MCF 10A (cell line): Measurements from ENCODE around the gene R3HDM4. TPM values are rescaled to one million over a fixed set of nuclear protein-coding genes. Genes with fewer than 3 reads are reported as not detected.

ENCODE experiments used
- BruUV-seq: library from RNA; stranded (reverse); fragments of 400-500 nt; replicated peaks from 2 replicates; lab custom pipeline; 2021; lab: Mats Ljungman, UMichigan
- CTCF ChIA-PET: fragments of 300-600 bp; sonication (Branson Sonifier 250); formaldehyde crosslinking; extraction: SDS; loops from one replicate; lab custom pipeline; 2021; ENCODE audit warnings: antibody characterized with exemption, inconsistent platforms; lab: Yijun Ruan, JAX
- POLR2A ChIA-PET: fragments of 300-600, 350-650 bp; sonication (Branson Sonifier 250); formaldehyde crosslinking; extraction: SDS; loops from one replicate; lab custom pipeline; 2020; ENCODE audit warnings: antibody characterized with exemption, inconsistent platforms; lab: Yijun Ruan, JAX
- DNase-seq: peaks from one replicate; pipeline ENCODE4 v3.0.0-alpha.2; 2018; ENCODE audit not compliant: unreplicated experiment
- H3K27ac Mint-ChIP-seq: one replicate; pipeline ENCODE4 v1.8.0; 2022; ENCODE audit warnings: mild to moderate bottlenecking, low read depth, mixed read lengths; ENCODE audit not compliant: unreplicated experiment
- H3K27me3 Mint-ChIP-seq: one replicate; pipeline ENCODE4 v1.8.0; 2022; ENCODE audit warnings: mixed read lengths; ENCODE audit not compliant: insufficient read depth, unreplicated experiment
- H3K36me3 Mint-ChIP-seq: one replicate; pipeline ENCODE4 v1.8.0; 2022; ENCODE audit warnings: mild to moderate bottlenecking, moderate library complexity, mixed read lengths; ENCODE audit not compliant: insufficient read depth, unreplicated experiment
- H3K4me1 Mint-ChIP-seq: one replicate; pipeline ENCODE4 v1.8.0; 2022; ENCODE audit warnings: mixed read lengths; ENCODE audit not compliant: insufficient read depth, unreplicated experiment
- H3K4me3 Mint-ChIP-seq: one replicate; pipeline ENCODE4 v1.8.0; 2022; ENCODE audit warnings: mild to moderate bottlenecking, moderate library complexity, mixed read lengths; ENCODE audit not compliant: unreplicated experiment
- H3K9me3 Mint-ChIP-seq: one replicate; pipeline ENCODE4 v1.8.0; 2022; ENCODE audit warnings: mixed read lengths; ENCODE audit not compliant: unreplicated experiment
- intact Hi-C: fragments of 100-400 bp; cut with micrococcal nuclease; formaldehyde crosslinking; loops from 2 replicates; pipeline ENCODE4 v1.14.1; 2022
- total RNA-seq: library from RNA; stranded (reverse); gene quantifications from 2 replicates; pipeline ENCODE4 v1.2.3, GENCODE V29; 2022
- TF ChIP-seq, protein P1 (sequence below): fragments of 200-600 bp; IDR thresholded peaks from one replicate; pipeline ENCODE4 v1.8.0; 2022; ENCODE audit warnings: antibody characterized with exemption, mild to moderate bottlenecking; ENCODE audit not compliant: unreplicated experiment

The R3HDM4 gene
- total RNA-seq, 1 experiment from 2014 or later = 73.6 TPM

DNA sequence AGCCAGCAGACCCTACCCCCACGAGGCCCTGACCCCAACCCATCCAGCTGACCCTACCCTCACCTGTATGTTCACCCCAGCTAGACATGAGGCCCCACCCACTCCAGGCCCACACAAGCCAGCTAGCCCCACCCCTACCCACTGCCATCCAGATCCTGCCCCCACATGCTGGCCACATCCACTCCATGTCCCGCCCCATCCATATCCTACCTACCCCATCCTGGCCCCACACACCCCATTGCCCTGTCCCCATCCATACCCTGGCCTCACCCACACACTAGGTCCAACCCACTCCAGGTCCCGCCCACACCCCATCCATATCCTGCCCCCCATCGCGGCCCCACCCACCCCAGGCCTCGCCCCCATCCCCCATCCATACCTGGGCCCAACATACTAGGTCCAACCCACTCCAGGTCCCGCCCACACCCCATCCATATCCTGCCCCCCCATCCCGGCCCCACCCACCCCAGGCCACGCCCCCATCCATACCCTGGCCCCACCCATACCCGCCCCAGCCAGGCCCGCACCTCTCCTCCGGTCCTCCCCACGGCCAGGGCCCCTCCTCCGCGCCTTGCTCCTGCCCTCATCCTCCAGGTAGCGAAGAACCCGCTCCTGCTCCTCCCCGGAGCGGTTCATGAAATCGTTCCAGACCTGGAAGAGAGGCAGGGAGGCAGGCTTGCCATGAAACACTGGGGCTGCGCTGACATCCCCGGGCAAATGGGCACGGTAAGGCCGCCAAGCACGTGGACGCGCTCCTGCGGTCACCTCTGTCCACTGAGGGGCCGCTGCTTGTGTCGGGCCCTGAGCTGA lies 12.5 kb downstream of the R3HDM4 start:
- TF ChIP-seq, protein P1, sequence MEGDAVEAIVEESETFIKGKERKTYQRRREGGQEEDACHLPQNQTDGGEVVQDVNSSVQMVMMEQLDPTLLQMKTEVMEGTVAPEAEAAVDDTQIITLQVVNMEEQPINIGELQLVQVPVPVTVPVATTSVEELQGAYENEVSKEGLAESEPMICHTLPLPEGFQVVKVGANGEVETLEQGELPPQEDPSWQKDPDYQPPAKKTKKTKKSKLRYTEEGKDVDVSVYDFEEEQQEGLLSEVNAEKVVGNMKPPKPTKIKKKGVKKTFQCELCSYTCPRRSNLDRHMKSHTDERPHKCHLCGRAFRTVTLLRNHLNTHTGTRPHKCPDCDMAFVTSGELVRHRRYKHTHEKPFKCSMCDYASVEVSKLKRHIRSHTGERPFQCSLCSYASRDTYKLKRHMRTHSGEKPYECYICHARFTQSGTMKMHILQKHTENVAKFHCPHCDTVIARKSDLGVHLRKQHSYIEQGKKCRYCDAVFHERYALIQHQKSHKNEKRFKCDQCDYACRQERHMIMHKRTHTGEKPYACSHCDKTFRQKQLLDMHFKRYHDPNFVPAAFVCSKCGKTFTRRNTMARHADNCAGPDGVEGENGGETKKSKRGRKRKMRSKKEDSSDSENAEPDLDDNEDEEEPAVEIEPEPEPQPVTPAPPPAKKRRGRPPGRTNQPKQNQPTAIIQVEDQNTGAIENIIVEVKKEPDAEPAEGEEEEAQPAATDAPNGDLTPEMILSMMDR = no peak
- Mint-ChIP-seq H3K27me3 (no peaks in the 10 kb centered on the region), H3K9me3 (no peaks in the 10 kb centered on the region), H3K4me3 (no peak overlapping the region), H3K4me1 (no peaks in the 10 kb centered on the region), H3K36me3 (peaks cover 32% of the 10 kb centered on the region), H3K27ac (no peak overlapping the region)
- DNase-seq = peak; percentile 31
- ChIA-PET CTCF (interaction anchor here (0.5 kb wide), 1 partner anchor 91 kb away, joined by 3 read pairs; no protein-coding TSS in a partner anchor), POLR2A (interaction anchor here (0.7 kb wide), 1 partner anchor 10 kb away, joined by 3 read pairs; no protein-coding TSS in a partner anchor)
- no TSS peak for BruUV-seq
- intact Hi-C loops = no loop called here

DNA sequence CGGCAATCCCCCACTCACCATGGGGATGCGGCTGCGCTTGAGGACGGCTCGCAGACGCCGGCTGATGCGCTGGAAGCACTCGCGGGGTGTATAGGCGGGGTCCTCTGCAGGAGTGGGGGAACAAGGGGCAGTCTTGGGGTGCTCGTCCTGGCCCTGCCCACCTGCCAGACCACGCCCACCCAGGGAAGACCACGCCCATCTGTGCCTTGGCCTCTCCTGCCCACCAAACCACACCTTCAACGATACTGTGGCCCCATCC lies 13.0 kb downstream of the R3HDM4 start:
- TF ChIP-seq, protein P1 = no peak
- Mint-ChIP-seq H3K27ac (no peak overlapping the region), H3K27me3 (no peaks in the 10 kb centered on the region), H3K4me3 (no peak overlapping the region), H3K4me1 (no peaks in the 10 kb centered on the region), H3K9me3 (no peaks in the 10 kb centered on the region), H3K36me3 (peaks cover 27% of the 10 kb centered on the region)
- intact Hi-C loops = no loop called here
- POLR2A ChIA-PET = no interaction called here
- BruUV-seq = no TSS peak
- no peak for DNase-seq
- CTCF ChIA-PET = interaction anchor here (0.5 kb wide), 1 partner anchor 91 kb away, joined by 3 read pairs; no protein-coding TSS in a partner anchor

GRCh38 chr19:899336-900042 lies 13.5 kb downstream of the R3HDM4 start:
- POLR2A ChIA-PET = no interaction called here
- intact Hi-C loops = no loop called here
- H3K4me1 Mint-ChIP-seq = no peaks in the 10 kb centered on the region
- CTCF ChIA-PET = interaction anchor here (0.5 kb wide), 1 partner anchor 90 kb away, joined by 3 read pairs; no protein-coding TSS in a partner anchor
- no TSS peak for BruUV-seq
- TF ChIP-seq, protein P1 = no peak
- H3K4me3 Mint-ChIP-seq = no peak overlapping the region
- no peaks in the 10 kb centered on the region for H3K9me3 Mint-ChIP-seq
- DNase-seq = no peak
- peaks cover 25% of the 10 kb centered on the region for H3K36me3 Mint-ChIP-seq
- H3K27me3 Mint-ChIP-seq = no peaks in the 10 kb centered on the region
- H3K27ac Mint-ChIP-seq = no peak overlapping the region

GRCh38 chr19:898663-899062 lies 14.4 kb downstream of the R3HDM4 start:
- ChIA-PET CTCF (interaction anchor here (0.6 kb wide), 1 partner anchor 17 kb away, joined by 6 read pairs; no protein-coding TSS in a partner anchor), POLR2A (no interaction called here)
- no peaks in the 10 kb centered on the region for H3K27me3 Mint-ChIP-seq
- H3K9me3 Mint-ChIP-seq = no peaks in the 10 kb centered on the region
- BruUV-seq = no TSS peak
- no peak overlapping the region for H3K27ac Mint-ChIP-seq
- H3K4me3 Mint-ChIP-seq = no peak overlapping the region
- no peak for DNase-seq
- H3K36me3 Mint-ChIP-seq = peaks cover 25% of the 10 kb centered on the region
- intact Hi-C loops = no loop called here
- H3K4me1 Mint-ChIP-seq = no peaks in the 10 kb centered on the region
- TF ChIP-seq, protein P1 = no peak
